ENCODE results near the gene NFASC.

Gene NFASC

GRCh38 chr1:204930155-204930523 is 59.5 kb downstream of the NFASC start:
- no peak for DNase-seq

GRCh38 chr1:204931313-204931712 is 60.7 kb downstream of the NFASC start:
- DNase-seq: no peak

- DNase-seq: no peak
Measured at GRCh38 chr1:204931768-204932572, 61.3 kb downstream of the NFASC start.

GRCh38 chr1:204932573-204932909 is 61.9 kb downstream of the NFASC start:
- DNase-seq: no peak

DNA sequence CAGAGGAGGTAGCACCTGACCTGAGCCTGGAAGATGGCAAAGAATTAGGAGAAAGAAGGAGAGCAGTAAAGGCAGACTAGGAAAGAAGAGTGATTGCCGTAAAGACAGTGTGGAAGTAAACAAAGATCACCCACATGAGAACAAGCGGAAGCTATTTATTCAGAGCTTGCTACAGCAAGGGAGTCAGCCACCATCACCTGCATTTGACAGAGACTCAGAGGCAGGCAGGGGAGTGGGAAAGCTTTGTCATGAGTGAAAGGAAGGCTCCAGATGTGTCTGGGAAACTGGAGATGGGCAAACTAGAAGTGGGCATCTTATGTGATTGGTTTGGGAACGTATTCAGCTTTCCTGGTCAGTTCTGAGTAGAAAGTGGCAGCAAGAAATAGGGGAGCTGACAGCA is 64.5 kb downstream of the NFASC start:
- no peak for DNase-seq

DNA sequence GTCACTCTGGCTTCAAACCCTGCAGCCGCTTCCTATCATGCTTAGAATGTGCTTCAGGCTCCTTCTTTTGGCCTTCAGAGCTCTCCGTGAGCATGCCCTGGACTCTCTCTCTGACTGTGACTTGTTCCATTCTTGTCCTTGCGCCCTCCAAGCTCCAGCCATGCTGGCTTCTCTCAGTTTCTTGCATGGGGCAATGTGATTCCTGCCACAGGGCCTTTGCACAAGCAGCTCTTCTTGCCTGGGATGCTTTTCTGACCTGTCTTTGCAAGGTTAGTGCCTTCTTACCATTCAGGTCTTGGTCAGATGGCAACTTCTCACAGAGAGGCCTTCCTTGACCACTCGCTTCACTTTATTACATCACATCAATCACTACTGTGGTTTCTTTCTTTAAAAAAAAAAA is 66.1 kb downstream of the NFASC start:
- DNase-seq: no peak

- DNase-seq: no peak
Measured at GRCh38 chr1:204937901-204938300, 67.2 kb downstream of the NFASC start.

- no peak for DNase-seq
Measured at GRCh38 chr1:204940591-204940990, 69.9 kb downstream of the NFASC start.

DNA sequence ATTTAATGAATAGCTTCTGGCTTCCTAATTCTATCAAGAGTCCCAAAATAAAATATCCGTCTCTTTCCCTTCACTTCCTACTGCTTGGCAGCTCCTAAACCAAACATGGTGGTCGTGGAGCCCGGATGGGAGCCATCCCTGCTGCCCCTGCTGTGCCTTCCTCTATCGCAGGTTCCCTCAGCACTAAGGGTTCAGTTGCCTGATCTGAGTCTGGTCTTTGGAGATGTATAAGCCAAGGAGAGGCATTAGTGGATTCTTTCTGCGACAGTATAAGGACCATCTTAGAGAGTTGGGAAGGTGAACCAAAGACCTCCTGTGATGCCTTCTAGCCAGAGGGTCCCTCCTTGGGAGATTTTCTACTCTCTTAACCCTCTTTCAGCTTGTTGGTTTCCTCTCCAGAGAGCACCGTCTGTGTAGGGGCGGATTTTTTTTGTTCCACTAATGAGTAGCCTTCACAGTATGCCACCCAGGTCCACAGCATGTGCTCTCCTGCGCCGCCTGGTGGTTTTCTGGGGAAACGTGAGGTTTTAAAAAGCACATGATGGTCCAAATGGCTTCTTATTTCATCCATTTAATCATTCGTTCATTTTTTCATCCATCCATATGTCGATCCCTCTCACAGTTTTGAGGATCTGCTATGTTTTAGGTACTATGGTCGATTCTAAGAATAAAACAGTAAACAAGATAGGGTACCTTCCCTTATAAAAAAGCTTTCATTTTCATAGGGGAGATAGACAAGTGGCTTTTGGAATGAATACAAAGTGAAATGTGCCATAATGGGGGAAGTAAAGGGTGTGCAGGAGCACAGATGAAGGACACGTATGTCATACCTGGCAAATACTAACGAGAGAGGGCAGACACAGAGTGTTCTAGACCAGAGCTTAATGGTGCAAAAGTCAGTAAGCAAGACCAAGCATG is 71.0 kb downstream of the NFASC start:
- peak; percentile 53 for DNase-seq

DNA sequence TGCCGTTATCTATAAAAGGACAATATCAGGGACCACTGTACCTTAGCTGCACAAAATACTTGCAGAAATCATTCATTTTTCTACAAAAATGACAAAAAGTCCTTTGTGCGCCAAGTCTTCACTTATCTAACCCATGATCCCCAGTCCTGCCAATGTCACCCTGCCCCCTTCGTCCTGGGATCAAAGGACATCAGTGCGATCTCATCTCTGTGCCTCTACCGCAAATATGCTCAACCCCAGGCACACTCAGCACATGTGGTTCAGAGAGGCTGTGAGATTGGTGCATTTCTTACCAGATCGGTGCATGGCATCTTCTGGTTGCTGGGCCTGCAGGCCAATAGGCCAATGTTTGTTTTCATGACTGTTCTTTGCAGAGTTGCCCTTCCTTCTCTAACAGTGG is 72.8 kb downstream of the NFASC start:
- DNase-seq: no peak

DNA sequence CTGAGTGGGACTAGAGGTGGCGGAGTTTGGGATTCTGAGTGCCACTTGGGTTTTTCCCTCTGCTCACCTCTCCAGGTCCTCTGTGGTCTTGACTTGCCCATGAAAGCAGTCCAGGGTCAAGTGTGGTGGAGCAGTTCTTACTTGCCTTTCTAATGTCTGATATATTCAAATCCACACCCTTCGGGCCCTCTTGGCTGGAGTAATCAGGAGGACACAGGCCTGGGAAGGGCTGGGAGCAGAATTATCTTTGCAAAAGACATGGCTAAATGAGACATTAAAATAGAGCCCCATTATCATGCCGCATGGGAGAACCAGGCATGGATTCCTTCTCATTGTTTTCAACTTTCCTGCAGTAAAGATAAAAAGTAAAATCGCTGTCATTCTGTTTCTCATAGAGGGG is 74.0 kb downstream of the NFASC start:
- no peak for DNase-seq

DNA sequence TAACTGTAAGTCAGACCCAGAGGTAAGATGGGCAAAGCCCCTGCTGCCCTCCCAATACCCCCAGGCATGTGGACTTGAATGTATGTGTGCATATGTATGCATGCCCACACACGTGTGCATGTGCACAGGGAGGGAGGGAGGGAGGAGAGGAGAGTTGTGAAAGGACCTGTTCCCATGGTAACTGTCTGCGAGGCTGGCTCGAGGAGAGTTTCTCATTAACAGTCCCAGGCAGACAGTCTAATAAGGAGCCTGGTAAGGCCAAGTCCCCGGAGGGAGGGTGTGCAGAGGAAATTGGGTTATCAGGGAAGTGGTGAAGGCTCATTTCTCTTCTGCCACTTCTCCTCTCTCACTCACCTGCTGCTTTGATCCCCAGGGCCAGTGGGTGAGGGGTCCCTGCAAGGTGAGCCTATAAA is 74.9 kb downstream of the NFASC start:
- no peak for DNase-seq

GRCh38 chr1:204946640-204947039 is 76.0 kb downstream of the NFASC start:
- DNase-seq: no peak

- no peak for DNase-seq
Measured at GRCh38 chr1:204947338-204947737, 76.7 kb downstream of the NFASC start.

DNA sequence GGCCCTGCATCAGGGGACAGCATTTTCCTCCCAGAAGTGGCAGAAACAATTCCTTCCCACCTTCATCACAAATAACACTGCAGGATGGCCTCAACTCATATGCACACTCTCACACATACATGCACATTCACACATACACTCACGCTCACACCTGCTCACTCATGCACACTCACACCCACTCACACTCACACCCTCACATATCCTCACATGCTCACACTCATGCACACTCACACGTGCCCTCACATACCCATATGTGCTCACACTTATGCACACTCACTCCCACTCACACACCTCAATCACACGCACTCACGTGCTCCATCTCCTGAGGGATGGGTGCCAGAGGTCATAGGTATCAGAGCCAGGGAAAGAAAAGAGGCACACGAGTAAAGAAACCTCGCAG is 77.1 kb downstream of the NFASC start:
- DNase-seq: no peak

- no peak for DNase-seq
Measured at GRCh38 chr1:204950353-204951001, 79.8 kb downstream of the NFASC start.

DNA sequence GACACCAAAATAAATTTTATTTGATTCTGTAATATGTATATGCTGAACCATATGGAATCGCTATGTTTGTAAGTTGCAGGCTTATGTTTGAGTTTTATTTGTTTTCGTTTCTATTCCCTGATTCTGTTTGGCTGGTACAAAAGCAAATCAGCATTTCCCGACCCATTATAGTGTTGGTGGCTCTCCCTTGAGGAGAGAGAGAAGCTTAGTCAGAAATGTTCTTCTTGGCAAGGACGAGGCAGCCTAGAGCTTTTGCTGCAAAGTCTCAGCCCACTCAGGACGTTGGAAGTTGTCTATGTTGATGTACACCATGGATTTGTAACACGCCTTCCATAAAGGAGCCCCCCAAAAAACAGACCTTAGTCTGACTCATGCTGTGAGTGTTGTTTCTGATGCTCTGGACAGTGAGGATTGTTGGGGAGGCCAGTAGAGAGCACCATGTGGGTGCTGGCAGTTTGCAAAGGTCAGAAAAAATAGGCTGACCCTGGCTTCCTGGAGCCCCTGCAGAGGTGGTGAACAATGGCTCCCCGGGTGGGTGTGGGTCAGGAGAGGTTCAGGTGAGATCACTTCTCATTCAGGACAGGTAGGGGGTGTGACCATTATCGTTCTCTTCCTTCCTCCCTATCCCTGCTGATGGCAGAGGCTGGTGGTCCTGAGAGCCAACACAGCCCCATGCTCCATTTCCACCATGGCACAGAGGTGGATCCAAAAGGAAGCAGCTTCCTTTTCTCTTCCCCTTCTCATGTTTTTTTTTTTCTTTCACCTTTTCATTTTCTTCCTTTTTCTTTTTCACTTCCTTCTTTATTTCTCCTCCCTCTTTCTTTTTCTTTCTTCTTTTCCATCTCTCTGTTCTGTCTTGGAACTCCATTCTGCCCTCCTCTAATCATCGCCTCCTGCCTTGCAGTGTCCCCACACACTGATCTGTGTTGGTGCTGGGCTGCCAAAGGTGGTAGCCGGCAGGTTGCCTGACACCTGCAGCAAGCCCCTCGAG is 88.0 kb downstream of the NFASC start:
- no peak for DNase-seq

DNA sequence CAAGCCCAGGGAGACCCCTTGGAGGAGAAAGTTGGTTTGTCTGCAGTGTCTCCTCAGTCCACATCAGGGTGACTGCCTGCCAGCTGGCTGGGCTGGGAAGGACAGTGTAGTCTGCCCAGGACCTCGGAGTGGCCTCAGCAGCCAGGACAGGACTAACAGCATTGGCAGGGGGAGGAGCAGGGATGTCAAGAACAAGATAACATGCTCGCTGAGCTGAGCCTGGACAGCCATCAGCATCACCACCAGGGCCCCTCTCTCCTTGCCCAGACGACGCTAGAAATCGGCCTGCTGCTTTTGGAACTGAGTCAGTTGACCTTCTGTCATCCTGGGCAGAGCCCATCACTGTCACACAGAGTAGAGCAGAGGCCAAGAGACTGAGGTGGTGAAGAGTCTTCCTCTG is 88.7 kb downstream of the NFASC start:
- DNase-seq: no peak

DNA sequence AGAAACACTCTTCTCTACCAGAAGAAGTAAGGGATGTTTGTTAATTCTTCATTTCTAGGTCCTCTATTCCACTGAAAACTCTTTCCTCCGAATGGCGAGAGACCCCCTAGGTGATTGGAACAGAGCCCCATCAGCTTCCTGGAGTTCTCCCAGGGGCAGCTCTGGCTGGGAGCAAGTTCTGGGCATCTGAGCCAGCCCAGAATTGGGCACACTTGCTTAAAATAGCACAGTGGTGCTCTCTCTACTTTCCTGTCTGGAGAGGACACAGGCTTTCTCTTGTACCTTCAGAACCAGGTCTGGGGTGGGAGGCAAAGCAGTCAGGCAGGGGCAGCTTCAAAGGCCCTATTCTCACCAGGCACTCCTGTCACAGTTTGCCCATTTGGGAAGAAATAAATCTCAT is 89.2 kb downstream of the NFASC start:
- no peak for DNase-seq

DNA sequence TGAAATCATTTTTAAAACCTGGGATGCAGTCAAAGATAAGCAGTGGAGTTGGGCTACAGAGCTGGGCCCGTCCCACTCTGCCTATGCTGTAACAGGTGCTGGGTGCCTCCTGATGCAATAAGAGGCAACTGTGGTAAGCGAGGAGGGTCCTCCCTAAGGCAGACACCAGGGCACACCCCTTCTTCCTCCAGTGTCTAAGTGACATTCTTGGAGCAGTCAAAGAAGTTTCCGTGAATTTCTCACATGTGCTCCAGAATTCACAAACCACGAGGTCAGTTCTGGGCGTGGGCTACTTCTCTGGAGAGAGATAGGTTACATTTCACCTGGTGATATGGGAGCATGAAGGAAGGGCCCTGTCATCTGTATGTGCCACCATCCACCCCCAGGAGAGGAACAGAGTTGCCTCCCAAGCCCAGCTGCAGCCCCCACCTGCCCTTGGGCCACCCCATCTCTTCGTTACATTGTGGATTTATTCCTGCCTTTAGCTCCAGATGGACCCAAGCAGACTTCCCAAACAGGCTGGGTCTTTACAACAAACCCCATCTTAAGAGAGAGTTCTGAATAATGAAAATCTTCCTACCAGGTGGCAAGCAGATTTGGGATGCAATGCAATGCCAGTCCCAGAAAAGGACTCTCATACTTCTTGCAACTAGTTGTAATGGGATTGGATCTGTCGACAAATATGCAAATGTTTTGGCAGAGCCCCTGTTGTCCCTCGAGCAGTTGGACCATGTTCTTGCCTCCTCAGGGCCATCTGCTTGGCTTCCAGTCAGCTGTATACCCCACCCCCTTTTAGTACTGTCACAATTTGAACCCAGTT is 89.9 kb downstream of the NFASC start:
- DNase-seq: no peak

DNA sequence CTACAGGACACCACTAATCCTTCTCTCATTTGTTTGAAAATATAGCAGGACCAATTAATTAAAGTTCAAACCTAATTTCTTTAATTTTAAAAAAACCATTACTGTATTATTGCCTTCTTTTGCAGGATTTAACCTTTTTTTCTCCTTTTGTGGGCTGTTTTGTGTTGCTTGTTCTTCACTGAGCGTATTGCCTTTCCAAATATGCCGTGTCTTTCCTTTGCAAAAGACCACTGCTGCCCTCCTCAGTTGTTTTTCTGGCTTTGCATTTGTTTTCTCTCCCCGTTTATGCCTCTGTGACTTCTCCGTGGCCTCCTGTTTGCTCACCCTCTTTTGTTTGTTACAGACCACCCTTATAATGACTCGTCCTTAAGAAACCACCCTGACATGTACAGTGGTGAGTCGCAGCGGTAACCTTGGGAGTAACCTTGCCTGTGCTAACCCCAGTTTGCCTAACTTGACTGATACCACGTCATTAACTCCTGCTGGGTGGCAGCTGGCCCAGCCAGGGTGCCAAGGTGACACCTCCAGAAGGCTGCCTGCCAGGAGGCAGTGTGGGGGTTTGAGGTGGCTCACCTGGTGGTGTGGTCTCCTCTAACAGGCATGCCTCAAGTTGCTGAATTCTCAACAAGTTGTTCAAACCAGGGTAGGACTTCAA is 91.2 kb downstream of the NFASC start:
- DNase-seq: no peak
